CD1c-positive myeloid dendritic cell (primary cell): Measurements from ENCODE around the gene RGS3.
"Not testable (repeated sequence)": the region's sequence is repeated elsewhere in the genome, so short reads cannot be mapped to it uniquely, and the experiment has no call there.

Experiments
- DNase-seq: peaks from one replicate; pipeline ENCODE4 v3.0.0-alpha.2; 2016; ENCODE audit errors: extremely low spot score

Gene RGS3

GRCh38 chr9:113546566-113546965, 83.0 kb downstream of the RGS3 start:
- no peak for DNase-seq

- DNase-seq = no peak
Measured at GRCh38 chr9:113547501-113547900, 84.0 kb downstream of the RGS3 start.

DNA sequence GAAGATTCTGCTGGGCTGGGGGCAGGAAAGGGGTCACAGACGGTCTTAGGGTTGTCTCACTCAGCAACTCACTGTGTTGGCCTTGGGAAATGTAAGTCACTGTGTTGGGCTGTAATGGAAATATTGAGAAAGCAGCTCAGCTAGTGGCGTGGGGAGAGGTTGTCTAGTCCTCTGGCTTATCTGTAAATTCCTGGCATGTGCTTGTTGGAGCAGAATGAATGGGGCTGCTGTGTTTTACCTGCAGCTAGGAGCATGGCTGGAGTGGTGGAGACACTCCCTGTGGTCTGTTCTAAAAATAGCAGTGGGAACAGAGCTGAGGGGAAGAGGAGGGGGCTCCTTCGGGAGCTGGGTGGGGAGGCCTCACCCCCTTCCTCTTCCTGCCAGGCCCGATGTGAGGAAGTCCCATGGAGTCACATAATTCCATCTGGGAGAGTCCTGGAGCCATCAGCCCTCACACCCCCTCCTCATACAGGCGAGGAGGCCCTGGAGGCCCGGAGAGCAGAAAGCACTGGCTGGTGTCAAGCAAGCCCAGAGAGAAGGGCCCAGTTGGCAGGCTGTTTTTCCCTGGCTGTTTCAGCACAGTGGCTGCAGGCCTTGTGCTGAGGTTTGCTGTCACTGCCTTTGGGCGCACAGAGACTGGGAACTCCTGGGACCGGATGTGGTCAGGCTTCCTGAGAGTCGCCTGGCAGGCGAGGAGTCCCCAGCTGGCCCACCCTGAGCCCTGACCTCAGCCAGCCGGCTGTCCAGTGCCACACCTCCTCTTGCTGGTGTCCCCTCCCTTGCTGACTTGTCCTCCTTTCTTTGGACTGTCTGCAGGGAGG, 84.9 kb downstream of the RGS3 start:
- DNase-seq = no peak

DNA sequence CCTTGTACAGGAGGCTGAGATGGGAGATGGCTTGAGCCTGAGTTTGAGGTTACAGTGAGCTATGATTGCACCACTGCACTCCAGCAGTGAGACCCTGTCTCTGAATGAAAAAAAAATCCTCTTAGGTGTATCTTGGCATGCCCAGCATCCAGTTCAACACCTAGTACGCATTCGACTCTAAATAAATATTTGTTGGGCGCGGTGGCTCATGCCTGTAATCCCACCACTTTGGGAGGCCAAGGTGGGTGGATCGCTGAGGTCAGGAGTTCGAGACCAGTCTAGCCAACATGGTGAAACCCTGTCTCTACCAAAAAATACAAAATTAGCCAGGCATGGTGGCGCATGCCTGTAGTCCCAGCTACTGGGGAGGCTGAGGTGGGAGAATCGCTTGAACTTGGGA, 86.4 kb downstream of the RGS3 start:
- not testable (repeated sequence) for DNase-seq

DNA sequence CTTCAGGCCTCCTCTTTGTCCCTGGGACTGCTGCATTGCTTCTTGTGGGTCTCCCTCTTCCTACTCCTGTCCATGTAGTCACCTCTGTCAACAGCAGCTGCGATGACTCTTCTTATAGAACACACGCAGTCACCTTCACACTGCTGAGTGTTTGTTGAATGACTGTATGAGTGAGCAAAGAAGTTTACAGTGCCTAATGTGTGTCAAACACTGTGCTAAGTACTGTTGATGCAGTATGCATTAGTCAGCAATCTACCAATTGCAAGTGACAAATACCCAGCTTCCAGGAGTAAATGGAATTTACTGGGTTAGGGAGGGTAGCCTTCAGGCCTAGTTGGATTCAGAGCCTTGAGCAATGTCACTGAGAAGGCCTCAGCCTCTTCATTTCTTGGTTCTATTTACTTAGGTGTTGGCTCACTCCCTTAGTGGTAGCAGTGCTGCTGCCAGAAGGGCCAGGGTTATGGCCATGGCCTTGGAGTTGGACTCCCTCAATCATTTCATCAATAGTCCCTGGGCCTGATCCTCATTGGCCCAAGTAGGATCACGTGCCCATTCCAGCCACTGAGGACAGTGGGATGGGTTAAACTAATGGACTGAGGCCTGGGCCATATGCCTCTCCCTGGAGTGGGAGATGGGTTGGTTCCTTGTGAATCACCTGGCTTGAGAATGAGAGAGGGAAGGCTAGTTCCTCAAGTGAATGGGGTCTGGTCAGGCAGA, 93.5 kb downstream of the RGS3 start:
- no peak for DNase-seq

DNA sequence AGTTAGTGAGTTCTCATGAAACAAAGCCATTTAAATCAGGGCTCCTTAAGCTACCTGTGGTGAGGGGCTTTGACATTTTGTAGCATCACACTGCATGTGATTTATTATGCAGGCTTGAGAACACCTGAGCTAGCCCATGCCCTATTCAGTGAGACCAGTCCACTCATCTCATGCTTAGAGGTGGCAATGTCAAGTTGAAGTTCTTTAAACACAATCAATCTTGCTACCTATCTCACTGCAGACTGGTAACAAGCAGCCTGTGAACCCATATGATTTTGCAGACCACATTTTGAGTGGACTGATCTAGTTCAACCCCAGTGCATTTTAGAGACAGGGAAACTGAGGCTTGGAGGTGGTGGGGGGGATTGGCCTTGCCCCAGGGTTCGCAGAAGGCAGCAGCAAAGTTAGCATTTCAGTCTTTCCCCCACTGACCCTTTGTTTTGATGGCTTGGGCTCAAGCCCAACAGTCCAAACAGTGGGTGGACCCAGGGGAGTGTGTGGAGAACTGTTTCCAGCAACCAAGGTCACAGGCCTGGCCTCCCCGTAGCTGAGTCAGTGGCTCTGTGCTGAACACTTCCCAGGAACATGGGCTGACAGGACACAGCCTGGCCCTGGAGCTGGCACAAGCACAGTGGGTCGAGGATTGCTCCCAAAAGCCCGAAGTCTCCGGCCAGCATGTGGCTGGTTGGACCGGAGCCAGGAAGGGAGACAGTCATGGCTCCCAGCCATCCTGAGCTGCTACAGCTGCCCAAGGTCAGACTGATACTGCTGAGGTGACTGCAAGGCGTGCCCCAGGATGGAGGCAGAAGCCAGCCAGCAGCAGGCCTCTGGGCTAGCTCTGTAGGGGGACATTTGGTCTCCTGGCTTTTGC, 95.3 kb downstream of the RGS3 start:
- no peak for DNase-seq

DNA sequence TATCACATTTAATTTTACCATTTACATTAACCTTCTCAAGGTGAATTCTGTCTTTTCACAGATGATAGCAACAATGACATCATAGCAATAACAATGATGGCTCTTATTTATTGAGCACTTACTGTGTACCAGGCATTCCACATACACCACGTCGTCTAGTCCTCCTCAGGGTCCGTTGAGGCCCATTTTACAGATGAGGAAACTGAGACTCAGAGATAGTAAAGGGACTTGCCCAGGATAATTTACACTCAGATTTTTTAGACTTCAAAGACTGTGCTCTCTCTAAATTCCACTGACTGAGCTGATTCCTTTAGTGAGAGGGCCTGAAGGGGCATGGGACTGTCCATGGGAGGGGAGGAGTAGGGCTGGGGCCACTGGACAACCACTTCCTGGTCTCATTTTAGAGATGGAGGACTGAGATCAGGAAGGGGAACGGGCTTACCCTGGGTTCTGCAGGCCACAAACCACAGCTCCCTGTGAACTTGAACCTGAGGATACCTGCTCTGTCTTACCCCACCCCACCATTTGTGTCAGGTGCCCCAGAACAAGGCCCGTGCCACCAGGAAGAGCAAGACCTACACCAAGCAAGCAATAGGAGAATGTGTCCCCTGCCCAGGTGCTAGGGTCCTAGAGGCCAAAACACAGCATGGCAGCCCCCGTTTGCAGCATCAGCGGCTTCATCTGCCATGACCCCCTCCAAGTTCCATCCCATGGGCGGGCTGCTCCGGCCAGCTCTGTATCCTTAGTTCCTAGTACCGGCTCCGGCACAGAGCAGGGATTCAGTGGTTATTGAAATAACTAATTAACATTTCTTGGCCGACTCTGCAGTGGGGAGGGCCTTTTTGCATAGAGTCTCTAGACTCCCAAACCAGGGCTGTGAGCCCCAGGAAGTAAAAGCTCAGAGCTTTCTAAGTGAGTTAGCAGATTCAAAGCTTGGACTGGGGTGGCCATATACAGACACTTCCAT, 96.6 kb downstream of the RGS3 start:
- no peak for DNase-seq

GRCh38 chr9:113562653-113563381, 99.3 kb downstream of the RGS3 start:
- no peak for DNase-seq

GRCh38 chr9:113563826-113564497, 100.4 kb downstream of the RGS3 start:
- DNase-seq = no peak

GRCh38 chr9:113564498-113565237, 101.1 kb downstream of the RGS3 start:
- peak; percentile 44 for DNase-seq

DNA sequence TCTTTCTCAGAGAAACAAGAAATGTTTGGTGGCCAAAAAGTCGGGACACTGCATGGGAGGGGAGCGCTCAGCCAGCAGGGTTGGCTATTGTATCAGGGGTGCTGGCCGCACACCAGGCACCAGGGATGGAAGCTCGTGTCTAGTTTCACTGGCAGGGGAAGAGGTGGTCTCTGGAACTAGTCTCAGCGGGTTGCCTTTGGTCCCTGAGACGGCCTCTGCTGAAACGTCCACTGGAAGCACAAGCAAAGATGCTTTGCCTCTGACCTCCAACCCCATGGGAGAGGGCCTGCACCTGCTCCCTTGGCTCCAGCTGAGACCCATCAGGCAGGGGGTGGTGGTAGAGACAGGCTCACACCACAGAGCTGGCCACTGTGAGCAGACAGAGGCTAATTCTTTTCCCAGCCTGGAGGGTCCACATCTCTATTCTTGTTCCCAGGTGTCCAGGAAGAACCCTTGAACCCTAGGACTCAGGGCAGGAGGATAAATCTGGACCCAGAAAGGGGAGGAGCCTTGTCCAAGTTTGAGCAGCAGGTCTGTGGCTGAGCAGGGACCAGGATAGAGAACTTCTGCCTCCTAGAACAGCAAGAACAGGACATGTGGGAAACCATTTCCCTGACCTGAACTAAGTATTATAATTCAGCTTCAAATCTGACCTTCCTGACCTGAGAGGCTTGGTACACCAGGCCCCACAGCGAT, 102.6 kb downstream of the RGS3 start:
- no peak for DNase-seq

- no peak for DNase-seq
Measured at GRCh38 chr9:113566712-113567071, 103.2 kb downstream of the RGS3 start.

DNA sequence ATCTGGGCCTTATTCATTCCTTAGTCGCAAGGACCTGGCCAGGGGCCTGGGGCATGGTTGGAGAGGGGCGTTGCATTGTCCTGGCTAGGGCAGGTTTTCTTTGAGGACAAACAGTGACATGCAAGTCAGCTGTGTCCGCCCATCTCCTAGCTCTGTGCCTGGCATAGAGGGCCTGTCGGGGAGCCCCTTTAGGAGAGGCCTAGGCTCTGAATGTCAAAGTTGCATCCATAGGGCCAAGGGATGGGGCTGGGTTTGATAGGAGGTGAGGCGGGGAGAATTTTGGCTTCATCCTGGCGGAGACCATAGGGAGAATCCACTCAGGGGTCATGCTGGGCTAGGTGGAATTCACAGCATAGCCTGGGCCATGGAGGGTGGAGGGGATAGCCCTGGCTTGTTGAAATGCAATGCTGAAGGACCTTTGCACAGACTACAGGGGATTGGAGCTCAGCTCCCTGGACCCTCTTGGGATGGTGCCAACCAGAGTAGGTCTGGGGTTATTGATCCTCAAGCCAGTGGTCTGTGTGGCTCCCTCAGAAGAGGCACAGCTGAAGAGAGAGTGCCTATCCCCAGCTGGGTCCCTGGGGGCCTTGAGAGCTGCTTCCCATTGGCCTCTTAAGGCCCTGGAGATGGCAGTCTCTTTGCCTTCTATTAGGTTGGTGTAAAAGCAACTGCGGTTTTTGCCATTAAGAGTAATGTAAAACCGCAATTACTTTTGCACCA, 104.0 kb downstream of the RGS3 start:
- DNase-seq = no peak

DNA sequence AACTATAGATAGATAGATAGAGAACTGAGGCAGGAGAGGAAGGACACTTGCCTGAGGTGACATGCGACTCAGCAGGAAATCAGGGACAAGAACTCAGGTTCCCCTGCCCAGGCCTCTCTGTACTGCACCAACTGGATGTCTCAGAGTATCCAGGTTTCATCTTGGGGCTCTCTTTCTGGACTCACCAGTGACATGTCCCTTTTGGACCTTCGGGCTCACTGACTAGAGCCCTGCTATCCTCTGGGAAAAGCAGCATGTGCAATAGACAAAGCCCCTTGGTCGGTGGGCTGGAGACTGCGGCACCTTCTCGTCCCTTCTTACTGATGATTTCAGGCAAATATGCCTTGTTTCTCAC, 104.5 kb downstream of the RGS3 start:
- DNase-seq = no peak

GRCh38 chr9:113568571-113569321, 105.2 kb downstream of the RGS3 start:
- DNase-seq = no peak

GRCh38 chr9:113569472-113570060, 106.0 kb downstream of the RGS3 start:
- DNase-seq = no peak

- no peak for DNase-seq
Measured at GRCh38 chr9:113570106-113570505, 106.6 kb downstream of the RGS3 start.
